Muscle layer of colon (tissue), 2 donors: ENCODE results near the gene FAM222A.

Experiments
- H3K27ac ChIP-seq: one replicate; pipeline ENCODE4 v1.7.0; 2013; ENCODE audit warnings: low read depth, mild to moderate bottlenecking, low read length, moderate library complexity
- H3K27me3 ChIP-seq, 2 donors: one replicate each; pipeline ENCODE4 v1.7.0; 2013; ENCODE audit warnings: low read length in 2 of 2, mild to moderate bottlenecking in 2 of 2; ENCODE audit not compliant: insufficient read depth in 2 of 2, control insufficient read depth in 1 of 2
- H3K36me3 ChIP-seq: one replicate; pipeline ENCODE4 v1.7.0; 2013; ENCODE audit warnings: mild to moderate bottlenecking, low read length; ENCODE audit not compliant: insufficient read depth
- H3K4me1 ChIP-seq: one replicate; pipeline ENCODE4 v1.7.0; 2013; ENCODE audit warnings: mild to moderate bottlenecking, low read length; ENCODE audit not compliant: insufficient read depth
- H3K4me3 ChIP-seq, 2 donors: one replicate each; pipeline ENCODE4 v1.7.0; 2013; ENCODE audit warnings: low read length in 2 of 2, low read depth in 1 of 2, mild to moderate bottlenecking in 1 of 2, moderate library complexity in 1 of 2
- H3K9ac ChIP-seq: one replicate; pipeline ENCODE4 v1.7.0; 2013; ENCODE audit warnings: low read length
- H3K9me3 ChIP-seq: one replicate; pipeline ENCODE4 v1.7.0; 2013; ENCODE audit warnings: mild to moderate bottlenecking, low read length
- donor health status: abdominal sarcoma.
- donor health status: Adenocarcinoma of cecum.

The FAM222A gene

DNA sequence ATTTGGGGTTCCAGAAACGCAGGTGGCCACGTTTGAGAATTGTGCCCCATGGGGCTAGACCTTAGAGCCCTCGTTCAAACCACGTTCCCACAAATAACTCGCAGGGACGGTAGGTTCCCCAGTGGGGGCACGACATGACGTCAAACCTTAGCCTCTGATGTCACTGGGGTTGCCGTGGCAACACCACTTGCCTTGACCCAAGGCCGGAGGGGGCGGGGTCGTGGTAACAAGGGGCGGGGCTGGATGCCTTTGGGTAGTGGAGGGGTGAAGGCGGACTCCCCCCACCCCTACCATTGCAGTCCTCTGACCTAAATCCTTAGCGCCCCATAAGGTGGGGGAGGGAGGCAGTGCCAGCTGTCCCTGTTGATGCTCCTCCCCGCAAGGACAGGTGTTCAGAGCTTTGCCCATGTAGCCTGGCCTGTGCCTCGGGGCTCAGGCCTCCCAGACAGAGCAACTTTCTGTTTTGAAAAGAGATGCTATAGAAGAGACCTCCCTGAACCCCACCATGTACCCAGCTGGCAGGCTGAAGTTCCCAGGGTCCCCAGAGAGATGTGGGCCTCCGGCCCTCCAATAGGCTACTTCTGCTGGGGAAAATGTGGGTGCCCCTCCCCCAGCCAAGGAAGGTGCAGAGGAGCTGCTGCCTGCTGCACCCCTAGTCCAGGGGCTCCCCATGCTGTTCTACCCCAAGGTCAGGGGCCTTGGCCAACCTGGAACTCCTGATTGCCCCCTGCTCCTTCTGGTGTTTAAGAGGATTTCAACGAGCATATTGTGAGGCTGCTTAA lies 1.9 kb downstream of the FAM222A start:
- Histone ChIP-seq H3K4me3 (peak overlapping the region in 1 of 2 donors; percentile 10), H3K27me3 (peaks cover 0 to 21% of the 10 kb centered on the region in 2 donors), H3K36me3 (no peaks in the 10 kb centered on the region), H3K9ac (no peak overlapping the region), H3K9me3 (no peaks in the 10 kb centered on the region), H3K4me1 (peaks cover 51% of the 10 kb centered on the region), H3K27ac (peak overlapping the region; percentile 12)

DNA sequence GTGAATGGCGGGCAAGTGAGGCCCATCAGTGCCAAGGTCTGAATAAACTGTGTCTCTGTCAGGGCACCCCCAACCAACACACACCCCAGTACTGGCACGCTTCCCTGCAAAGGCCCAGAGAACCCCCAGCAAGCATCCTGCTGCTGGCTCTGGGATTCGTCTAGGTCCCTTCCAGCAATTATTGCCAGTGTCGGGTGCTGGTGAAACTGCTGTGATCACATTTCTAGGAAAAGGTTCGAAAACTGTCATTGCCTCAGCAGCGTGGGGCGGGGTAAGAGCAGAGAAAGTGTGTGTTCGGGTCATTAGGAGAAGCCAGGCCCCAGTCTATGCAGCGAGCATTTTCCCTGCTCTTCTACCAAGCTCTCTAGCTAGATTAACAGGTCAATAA lies 2.5 kb downstream of the FAM222A start:
- no peaks in the 10 kb centered on the region for H3K9me3 ChIP-seq
- H3K4me1 ChIP-seq = peaks cover 57% of the 10 kb centered on the region
- peak overlapping the region in 1 of 2 donors; percentile 10 for H3K4me3 ChIP-seq
- H3K36me3 ChIP-seq = no peaks in the 10 kb centered on the region
- H3K27me3 ChIP-seq = peaks cover 0 to 18% of the 10 kb centered on the region in 2 donors
- H3K9ac ChIP-seq = no peak overlapping the region
- H3K27ac ChIP-seq = peak overlapping the region; percentile 12

DNA sequence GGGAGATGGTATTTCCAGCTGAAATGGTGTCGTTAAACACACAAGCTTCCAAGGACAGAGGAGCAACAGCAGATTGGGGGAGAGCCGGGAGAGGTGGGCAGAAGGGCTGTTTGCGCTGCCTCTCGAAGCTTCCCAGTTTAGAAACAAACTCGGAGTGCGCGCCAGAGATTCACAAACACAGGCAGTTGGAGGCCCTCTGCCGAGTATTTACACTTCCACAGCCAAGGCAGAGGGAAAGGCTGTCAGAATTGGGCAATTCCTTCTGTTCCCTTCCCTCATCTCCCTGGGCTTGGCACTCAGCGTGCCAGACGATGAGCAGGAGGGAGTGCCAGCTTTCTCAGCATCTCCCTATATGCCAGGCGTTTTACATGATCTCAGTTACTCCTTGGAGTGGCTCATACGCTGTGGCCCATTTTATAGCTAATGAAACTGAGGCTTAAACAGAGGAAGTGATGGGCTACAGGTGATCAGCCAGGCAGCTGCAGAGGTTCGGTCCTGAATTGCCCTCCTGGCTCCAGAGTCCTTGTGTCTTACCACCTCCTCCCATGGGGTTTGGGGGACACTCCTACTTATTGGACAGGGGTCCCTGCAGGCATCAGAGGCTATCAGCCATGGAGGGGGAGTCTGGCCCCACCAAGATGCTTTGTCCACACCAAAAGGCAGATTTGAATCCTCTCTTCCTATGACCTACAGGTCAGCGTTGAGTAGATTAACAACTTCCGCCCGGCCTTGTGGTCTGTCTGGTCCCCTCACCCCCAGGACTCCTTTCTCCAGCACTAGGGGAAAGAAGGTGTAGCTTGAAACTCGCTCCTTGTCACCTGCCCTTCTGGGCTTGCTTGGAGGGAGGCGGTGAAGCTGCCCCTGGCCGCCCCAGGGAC lies 3.1 kb downstream of the FAM222A start:
- Histone ChIP-seq H3K27ac (peak overlapping the region; percentile 48), H3K4me1 (peaks cover 63% of the 10 kb centered on the region), H3K4me3 (peak overlapping the region in 1 of 2 donors; percentile 10), H3K27me3 (peaks cover 0 to 15% of the 10 kb centered on the region in 2 donors), H3K9me3 (no peaks in the 10 kb centered on the region), H3K9ac (no peak overlapping the region), H3K36me3 (no peaks in the 10 kb centered on the region)

DNA sequence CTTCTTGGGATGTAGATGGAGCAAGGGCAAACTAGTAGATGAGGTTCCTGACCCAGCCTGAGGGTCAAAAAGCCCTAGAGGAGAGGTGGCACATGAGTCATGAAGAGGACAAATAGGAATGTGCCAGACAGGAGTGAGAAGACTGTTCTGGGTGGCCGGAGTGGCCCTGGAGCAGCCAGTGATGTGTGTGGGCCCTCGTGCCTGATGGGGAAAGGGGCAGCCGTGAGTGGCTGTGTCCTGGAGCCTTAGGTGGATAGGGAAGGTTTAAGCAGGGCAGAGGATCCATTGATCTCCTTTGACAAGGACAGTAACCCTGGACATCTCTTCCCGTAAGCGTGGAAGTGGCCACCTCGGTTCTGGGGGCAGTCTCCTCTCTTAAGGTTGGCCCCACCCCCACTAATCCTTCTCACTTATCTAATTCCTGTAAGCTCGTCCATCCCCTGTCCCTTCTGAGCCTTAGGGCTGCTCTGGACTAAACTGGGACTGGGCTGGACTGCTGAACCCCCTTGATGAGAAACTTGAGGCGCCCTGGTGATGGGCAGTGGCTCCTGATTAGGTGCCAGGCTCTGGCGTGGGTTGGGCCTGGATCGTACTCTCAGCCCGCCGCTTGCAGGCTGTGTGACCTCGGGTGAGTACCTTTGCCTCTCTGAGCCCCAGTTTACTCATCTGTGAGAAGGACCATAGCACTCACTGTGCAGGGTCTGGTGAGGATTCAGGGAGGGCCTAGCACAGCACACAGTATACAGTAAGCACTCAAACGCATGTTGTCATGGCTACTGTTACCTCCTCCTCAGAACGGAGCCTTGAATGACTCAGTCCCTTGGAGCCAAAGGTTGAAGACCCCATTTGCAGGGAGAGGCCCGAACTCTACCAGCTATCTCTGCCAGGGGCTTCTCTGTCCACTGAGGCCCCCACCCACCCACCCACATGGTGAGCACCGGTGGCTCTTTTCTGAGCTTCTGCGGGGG lies 4.0 kb downstream of the FAM222A start:
- Histone ChIP-seq H3K27ac (no peak overlapping the region), H3K9me3 (no peaks in the 10 kb centered on the region), H3K4me1 (peaks cover 72% of the 10 kb centered on the region)

DNA sequence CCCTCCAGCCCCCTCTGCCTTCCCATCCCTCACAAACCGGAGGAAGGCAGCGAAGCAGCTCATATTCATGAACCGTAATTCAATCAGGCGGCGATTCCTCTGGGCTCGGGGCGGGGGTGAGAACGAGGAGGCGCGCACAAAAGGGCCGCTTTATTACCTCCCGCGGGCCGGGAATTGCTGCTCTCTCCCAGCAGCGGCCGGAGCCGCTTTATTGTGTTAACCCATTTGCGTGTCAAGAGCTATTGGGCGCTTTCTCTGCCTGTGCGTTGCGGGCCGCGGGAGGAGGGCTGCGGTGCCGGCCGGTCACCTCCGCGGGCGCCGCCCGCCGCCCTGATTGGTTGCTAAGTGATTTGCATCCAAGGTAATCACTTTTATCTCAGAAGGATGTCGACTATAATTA lies 4.8 kb downstream of the FAM222A start:
- Histone ChIP-seq H3K27me3 (peaks cover 0 to 4% of the 10 kb centered on the region in 2 donors), H3K36me3 (no peaks in the 10 kb centered on the region), H3K4me1 (peaks cover 74% of the 10 kb centered on the region), H3K9me3 (no peaks in the 10 kb centered on the region), H3K4me3 (peak overlapping the region in 1 of 2 donors; percentile 21), H3K9ac (no peak overlapping the region), H3K27ac (no peak overlapping the region)

More for the DNA sequence above, 4.0 kb downstream of the FAM222A start:
- no peak overlapping the region for H3K9ac ChIP-seq
- peaks cover 0 to 6% of the 10 kb centered on the region in 2 donors for H3K27me3 ChIP-seq
- no peaks in the 10 kb centered on the region for H3K36me3 ChIP-seq
- no peak overlapping the region for H3K4me3 ChIP-seq

DNA sequence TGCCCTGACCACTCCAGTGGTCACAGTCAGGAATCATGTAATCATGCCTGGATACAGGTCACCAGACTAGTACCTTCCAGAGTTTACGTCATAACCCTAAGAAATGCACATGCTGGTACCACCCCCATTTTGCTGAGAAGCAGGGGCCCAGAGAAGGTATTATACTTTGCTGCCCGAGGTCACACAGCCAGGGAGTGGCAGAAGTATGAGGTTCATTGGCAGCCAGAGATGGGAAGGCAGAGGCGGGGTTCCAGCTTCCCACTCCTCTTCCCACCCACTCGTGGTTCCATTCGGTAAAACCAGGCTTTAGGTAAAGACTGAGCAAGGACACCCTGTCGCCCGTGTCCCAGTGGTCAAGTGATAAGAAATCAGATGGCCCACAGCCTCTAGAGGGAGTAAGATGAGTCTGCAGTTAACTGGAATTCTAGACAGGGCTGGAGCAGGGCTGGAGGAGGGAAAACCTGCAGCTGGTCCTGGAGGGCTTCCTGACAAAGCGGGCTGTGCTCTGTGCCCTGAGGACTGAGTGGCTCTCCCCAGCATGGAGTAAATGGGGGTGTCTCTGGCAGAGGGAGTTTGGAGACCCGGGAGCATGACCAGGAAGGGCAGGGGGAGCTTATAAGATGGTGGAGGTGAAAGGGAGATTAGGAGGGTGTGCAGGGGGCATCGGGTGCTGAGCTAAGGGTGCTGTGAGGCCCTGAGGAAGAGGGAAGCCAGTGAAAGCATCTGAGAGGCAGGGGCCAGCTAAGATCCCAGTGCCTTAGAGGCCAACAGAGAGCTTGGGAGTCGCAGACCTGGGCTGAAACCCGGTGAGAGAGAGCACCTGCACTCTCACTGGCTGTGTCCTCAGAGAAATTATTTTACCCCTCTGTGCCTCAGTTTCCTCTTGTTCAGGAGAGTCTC lies 5.7 kb downstream of the FAM222A start:
- H3K9ac ChIP-seq = no peak overlapping the region

DNA sequence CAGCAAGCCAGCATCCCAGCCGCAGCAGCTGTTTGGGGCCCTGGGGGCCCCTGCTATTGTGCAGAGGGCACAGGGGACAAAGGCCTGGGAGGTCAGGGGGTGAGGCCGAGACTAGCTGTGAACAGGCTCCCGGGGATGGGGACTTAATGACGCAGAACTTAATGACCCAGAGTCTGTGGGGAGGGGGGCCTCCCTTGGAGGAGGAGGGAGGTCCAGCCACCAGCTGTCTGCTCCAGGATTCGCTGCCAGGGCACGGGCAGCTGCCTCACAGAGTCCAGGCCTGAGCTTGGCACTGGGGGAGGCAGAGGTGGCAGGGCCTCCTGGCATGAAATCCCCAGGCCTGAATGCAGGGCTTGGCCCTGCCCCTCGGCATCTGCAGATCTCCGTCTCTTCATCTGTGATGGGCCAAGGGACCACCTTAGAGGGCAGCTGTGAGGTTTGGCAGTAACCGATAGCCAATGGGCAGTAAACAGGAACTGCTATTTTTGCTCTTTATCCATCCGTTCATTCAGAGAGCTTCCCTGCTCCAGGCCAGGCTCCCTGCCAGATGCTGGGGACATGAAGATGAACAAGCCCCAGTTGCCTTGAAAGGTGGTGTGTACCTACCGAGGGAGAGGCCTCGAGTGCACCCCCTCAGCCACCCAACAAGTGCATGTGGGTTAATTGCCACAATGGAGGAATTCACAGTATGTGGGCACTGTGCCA lies 6.7 kb downstream of the FAM222A start:
- H3K27me3 ChIP-seq = no peaks in the 10 kb centered on the region
- H3K36me3 ChIP-seq = no peaks in the 10 kb centered on the region
- peaks cover 88% of the 10 kb centered on the region for H3K4me1 ChIP-seq
- no peak overlapping the region for H3K9ac ChIP-seq
- peak overlapping the region in 1 of 2 donors; percentile 20 for H3K4me3 ChIP-seq
- no peaks in the 10 kb centered on the region for H3K9me3 ChIP-seq
- no peak overlapping the region for H3K27ac ChIP-seq

More for the DNA sequence above, 5.7 kb downstream of the FAM222A start:
- peaks cover 0 to 4% of the 10 kb centered on the region in 2 donors for H3K27me3 ChIP-seq
- peaks cover 84% of the 10 kb centered on the region for H3K4me1 ChIP-seq
- peak overlapping the region in 1 of 2 donors; percentile 20 for H3K4me3 ChIP-seq
- H3K36me3 ChIP-seq = no peaks in the 10 kb centered on the region
- H3K27ac ChIP-seq = no peak overlapping the region
- H3K9me3 ChIP-seq = no peaks in the 10 kb centered on the region

DNA sequence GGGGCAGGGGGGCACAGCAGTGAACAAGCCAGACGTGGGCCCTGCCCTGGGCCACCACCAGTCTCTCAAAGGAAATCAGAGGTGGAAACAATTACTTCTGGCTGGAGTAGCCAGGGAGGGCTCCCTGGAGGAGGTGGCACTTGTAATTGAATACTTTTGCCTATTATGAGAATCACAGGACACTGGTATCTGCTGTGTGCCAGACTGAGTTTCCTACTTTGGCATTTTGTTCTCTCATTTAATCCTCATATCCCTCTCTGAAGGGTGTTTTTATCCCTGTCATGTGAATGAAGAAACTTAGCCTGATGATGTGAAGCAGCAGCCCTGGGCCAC lies 7.2 kb downstream of the FAM222A start:
- H3K9ac ChIP-seq = no peak overlapping the region
- H3K27me3 ChIP-seq = no peaks in the 10 kb centered on the region
- peaks cover 87% of the 10 kb centered on the region for H3K4me1 ChIP-seq
- no peaks in the 10 kb centered on the region for H3K36me3 ChIP-seq
- peak overlapping the region in 1 of 2 donors; percentile 20 for H3K4me3 ChIP-seq
- no peak overlapping the region for H3K27ac ChIP-seq
- H3K9me3 ChIP-seq = no peaks in the 10 kb centered on the region

DNA sequence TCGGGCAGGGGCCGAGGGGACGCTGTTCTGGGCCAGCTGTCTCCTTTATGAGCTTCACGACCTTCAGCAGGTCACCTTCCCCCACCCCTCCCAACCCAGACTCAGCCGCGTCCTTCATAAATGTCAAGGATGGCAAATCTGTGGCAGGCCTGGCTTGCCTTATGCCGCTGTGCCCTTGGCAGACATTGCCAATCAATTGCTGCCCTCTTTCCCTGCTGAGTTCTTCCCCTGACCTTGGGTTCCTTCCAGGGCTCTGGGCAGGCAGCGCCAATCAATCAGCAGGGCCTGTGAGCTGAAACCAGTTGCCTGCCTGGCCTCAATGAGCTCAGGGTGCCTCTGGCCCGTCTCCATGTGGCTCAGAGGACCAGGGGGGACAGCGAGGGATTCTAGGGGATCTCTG lies 7.7 kb downstream of the FAM222A start:
- H3K9ac ChIP-seq = no peak overlapping the region
- H3K27me3 ChIP-seq = no peaks in the 10 kb centered on the region
- H3K27ac ChIP-seq = no peak overlapping the region
- H3K36me3 ChIP-seq = no peaks in the 10 kb centered on the region
- no peaks in the 10 kb centered on the region for H3K9me3 ChIP-seq
- H3K4me1 ChIP-seq = peaks cover 87% of the 10 kb centered on the region
- H3K4me3 ChIP-seq = no peak overlapping the region
